ENCODE measurements around the gene ENOX1.

The ENOX1 gene

GRCh38 chr13:43362556-43362955, 424.2 kb downstream of the ENOX1 start:
- TF ChIP-seq CTCF (conservative IDR thresholded peaks at IDR 0.05; ENCODE audit: low read depth, low read length), result no peak
- no peak for DNase-seq (ENCODE audit: low read depth)
- H3K4me3 ChIP-seq (ENCODE audit: low read length), result no peak overlapping the region

DNA sequence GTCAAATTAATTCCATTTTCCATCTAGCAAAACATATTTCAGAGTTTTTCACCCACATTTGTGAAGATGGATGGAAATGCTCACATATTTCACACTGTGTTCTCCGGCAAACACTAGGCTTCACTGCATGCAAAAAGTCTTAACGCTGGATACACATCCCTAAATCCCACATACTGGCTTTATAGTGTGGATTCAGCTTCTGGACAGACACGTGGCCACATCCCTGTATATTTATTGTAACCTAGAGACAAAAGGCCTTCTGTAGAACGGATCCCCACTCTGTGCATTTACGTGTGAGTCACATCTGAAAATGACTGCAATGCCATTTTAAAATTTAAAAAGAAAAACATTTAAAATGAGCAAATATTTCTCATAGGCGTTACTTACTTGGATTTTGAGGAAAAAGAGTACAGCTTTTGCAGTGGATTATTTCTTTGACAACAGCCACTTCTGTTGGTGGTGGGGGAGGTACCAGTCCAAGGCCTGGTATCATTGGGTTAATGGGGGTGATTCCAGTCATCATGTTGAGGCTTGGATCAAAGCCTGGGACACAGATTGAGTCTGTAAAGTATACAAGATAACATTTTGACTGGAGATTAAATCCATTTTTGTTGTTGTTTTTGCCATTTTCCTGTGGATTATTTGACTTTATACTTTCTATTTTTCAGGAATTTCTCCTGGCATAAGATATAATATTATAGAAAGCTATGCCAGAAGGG, 425.7 kb downstream of the ENOX1 start:
- H3K4me3 ChIP-seq (ENCODE audit: low read length), result no peak overlapping the region
- DNase-seq (ENCODE audit: low read depth), result no peak
- TF ChIP-seq CTCF (conservative IDR thresholded peaks at IDR 0.05; ENCODE audit: low read depth, low read length), result no peak

- no peak for DNase-seq (ENCODE audit: low read depth)
- H3K4me3 ChIP-seq (ENCODE audit: low read length), result no peak overlapping the region
- no peak for TF ChIP-seq CTCF (conservative IDR thresholded peaks at IDR 0.05; ENCODE audit: low read depth, low read length)
Measured at GRCh38 chr13:43360171-43360570, 426.6 kb downstream of the ENOX1 start.

DNA sequence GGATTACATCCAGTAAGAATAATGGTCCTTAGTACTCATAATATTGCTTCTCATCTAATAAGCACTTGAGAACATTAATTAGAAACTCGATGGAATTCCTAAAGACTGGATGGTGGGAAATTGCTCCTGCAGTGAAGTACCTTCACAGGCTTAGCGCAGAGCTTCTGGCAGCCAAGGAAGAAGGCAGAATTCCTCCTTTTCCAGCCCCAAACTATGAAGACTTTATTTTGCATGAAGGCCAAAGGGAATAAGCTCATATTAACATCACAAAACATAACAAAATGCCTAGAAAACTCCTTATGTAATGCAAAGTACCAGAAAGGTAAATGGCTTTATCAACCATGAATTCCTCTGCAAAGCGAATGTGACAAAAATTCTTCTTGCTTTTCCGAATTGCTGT, 427.2 kb downstream of the ENOX1 start:
- DNase-seq (ENCODE audit: low read depth), result no peak
- no peak for TF ChIP-seq CTCF (conservative IDR thresholded peaks at IDR 0.05; ENCODE audit: low read depth, low read length)
- H3K4me3 ChIP-seq (ENCODE audit: low read length), result no peak overlapping the region

DNA sequence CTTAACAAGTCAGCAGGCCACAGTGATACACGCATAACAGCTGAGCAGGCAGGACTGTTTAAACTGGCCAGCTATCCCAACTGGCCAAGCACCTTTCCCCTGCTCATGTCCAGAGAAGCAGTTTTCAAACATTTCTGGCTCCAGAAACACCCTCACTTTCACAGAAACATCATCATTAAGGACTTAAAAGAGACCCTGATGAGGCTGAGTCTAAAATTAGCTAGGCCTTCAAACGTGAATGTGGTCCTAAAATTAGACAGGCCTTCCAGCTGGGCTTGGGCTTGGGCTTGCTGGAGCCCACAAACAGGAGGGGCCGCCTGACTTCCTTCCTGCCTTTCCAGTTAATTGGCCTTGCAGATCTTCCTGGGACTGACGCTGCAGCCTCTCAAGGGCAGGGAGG, 429.2 kb downstream of the ENOX1 start:
- no peak for DNase-seq (ENCODE audit: low read depth)
- no peak overlapping the region for H3K4me3 ChIP-seq (ENCODE audit: low read length)
- TF ChIP-seq CTCF (conservative IDR thresholded peaks at IDR 0.05; ENCODE audit: low read depth, low read length), result no peak

- no peak overlapping the region for H3K4me3 ChIP-seq (ENCODE audit: low read length)
- TF ChIP-seq CTCF (conservative IDR thresholded peaks at IDR 0.05; ENCODE audit: low read depth, low read length), result no peak
- no peak for DNase-seq (ENCODE audit: low read depth)
Measured at GRCh38 chr13:43356567-43356966, 430.2 kb downstream of the ENOX1 start.

GRCh38 chr13:43355774-43356173, 431.0 kb downstream of the ENOX1 start:
- H3K4me3 ChIP-seq (ENCODE audit: low read length), result no peak overlapping the region
- TF ChIP-seq CTCF (conservative IDR thresholded peaks at IDR 0.05; ENCODE audit: low read depth, low read length), result no peak
- DNase-seq (ENCODE audit: low read depth), result no peak
